Measurements from ENCODE around the gene LHPP.
"Not testable (repeated sequence)": the region's sequence is repeated elsewhere in the genome, so short reads cannot be mapped to it uniquely, and the experiment has no call there.

The LHPP gene

DNA sequence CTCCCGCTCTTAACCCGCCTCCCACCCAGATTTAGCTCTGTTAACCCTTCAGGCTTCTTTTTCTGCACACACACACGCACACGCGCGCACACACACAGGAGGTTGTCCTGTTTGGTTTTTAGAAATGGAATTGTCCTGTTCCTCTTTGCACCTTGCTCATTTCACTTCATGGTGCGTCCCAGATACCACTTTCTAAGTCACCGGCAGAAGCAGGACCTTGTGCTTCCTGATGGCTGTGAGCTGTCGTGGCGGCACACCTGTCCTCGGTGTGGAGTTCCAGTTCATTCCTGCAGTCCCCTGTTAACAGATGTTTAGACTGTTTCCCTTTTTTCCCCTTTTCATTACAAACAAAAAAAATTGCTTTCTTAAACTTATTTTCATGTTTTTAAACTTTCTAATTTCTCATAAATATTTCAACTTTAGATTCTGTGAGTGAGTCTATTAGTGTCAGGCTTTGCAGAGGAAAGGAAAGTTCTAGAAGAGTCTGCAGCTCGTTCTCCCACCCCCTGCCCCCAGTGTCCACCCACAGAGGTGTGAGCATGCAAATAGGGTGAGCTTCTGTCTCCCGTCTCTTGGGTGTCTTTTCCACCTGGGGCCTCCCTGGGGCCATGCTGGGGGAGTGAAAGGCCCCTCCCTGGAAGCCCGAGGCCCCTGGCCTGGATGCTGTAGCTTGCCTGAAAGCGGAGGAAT lies 85.5 kb downstream of the LHPP start:
- Histone ChIP-seq H3K4me3 (ENCODE audit: low read length) (no peak overlapping the region), H3K36me3 (ENCODE audit: control insufficient read depth, low read depth, low read length) (no peaks in the 10 kb centered on the region), H3K4me1 (ENCODE audit: control insufficient read depth, low read depth, low read length) (no peaks in the 10 kb centered on the region), H3K9ac (ENCODE audit: low read length) (no peak overlapping the region), H3K27ac (ENCODE audit: low read length) (no peak overlapping the region), H3K27me3 (ENCODE audit: control insufficient read depth, insufficient read depth, low read length) (no peaks in the 10 kb centered on the region), H3K9me3 (ENCODE audit: control insufficient read depth, low read depth, low read length) (no peaks in the 10 kb centered on the region)

GRCh38 chr10:124547647-124548168 lies 86.1 kb downstream of the LHPP start:
- H3K9ac ChIP-seq (ENCODE audit: low read length) = no peak overlapping the region
- H3K4me1 ChIP-seq (ENCODE audit: control insufficient read depth, low read depth, low read length) = no peaks in the 10 kb centered on the region
- H3K27ac ChIP-seq (ENCODE audit: low read length) = no peak overlapping the region
- H3K4me3 ChIP-seq (ENCODE audit: low read length) = no peak overlapping the region
- no peaks in the 10 kb centered on the region for H3K36me3 ChIP-seq (ENCODE audit: control insufficient read depth, low read depth, low read length)
- H3K27me3 ChIP-seq (ENCODE audit: control insufficient read depth, insufficient read depth, low read length) = no peaks in the 10 kb centered on the region
- H3K9me3 ChIP-seq (ENCODE audit: control insufficient read depth, low read depth, low read length) = no peaks in the 10 kb centered on the region

DNA sequence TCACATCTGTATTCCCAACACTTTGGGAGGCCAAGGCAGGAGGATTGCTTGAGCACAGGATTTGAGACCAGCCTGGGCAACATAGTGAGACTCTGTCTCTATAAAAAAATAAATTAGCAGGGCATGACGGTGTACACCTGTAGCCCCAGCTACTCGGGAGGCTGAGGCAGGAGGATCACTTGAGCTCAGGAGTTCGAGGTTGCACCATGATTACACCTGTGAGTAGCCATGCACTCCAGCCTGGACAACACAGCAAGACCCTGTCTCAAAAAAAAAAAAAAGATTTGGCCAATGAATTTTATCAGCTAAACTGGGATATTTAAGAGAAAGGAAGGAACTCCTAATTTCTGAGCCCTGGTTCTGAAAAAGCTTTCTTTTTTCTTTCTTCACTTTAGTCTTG lies 87.5 kb downstream of the LHPP start:
- H3K27me3 ChIP-seq (ENCODE audit: control insufficient read depth, insufficient read depth, low read length); H3K9me3 ChIP-seq (ENCODE audit: control insufficient read depth, low read depth, low read length); H3K4me1 ChIP-seq (ENCODE audit: control insufficient read depth, low read depth, low read length); H3K27ac ChIP-seq (ENCODE audit: low read length); H3K9ac ChIP-seq (ENCODE audit: low read length); H3K36me3 ChIP-seq (ENCODE audit: control insufficient read depth, low read depth, low read length); H3K4me3 ChIP-seq (ENCODE audit: low read length): not testable (repeated sequence)

- H3K9ac ChIP-seq (ENCODE audit: low read length) = no peak overlapping the region
- H3K36me3 ChIP-seq (ENCODE audit: control insufficient read depth, low read depth, low read length) = no peaks in the 10 kb centered on the region
- H3K4me3 ChIP-seq (ENCODE audit: low read length) = no peak overlapping the region
- no peaks in the 10 kb centered on the region for H3K4me1 ChIP-seq (ENCODE audit: control insufficient read depth, low read depth, low read length)
- no peaks in the 10 kb centered on the region for H3K27me3 ChIP-seq (ENCODE audit: control insufficient read depth, insufficient read depth, low read length)
- no peaks in the 10 kb centered on the region for H3K9me3 ChIP-seq (ENCODE audit: control insufficient read depth, low read depth, low read length)
- H3K27ac ChIP-seq (ENCODE audit: low read length) = no peak overlapping the region
Measured at GRCh38 chr10:124550293-124551034, 88.8 kb downstream of the LHPP start.

DNA sequence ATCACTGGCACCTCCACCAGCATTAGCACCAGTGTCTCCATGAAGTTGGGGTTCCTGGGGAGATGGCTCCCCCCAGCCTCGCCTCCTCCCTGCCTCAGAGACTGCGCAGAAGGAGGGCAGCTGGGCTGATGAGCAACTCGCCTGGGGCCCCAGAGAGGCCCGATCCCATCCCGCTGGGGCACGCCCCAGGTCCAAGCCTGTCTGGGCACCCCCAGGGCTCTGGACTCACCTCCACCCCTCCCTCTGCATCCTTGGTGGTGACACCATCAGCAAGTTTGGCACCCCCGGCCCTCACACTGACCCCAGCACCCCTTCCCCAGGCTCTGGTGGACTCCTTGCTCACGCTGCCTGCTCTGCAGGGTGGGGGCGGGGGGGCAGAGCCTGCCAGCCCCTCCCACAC lies 89.5 kb downstream of the LHPP start:
- Histone ChIP-seq H3K27me3 (ENCODE audit: control insufficient read depth, insufficient read depth, low read length) (no peaks in the 10 kb centered on the region), H3K36me3 (ENCODE audit: control insufficient read depth, low read depth, low read length) (no peaks in the 10 kb centered on the region), H3K27ac (ENCODE audit: low read length) (no peak overlapping the region), H3K4me3 (ENCODE audit: low read length) (no peak overlapping the region), H3K9me3 (ENCODE audit: control insufficient read depth, low read depth, low read length) (no peaks in the 10 kb centered on the region), H3K4me1 (ENCODE audit: control insufficient read depth, low read depth, low read length) (no peaks in the 10 kb centered on the region), H3K9ac (ENCODE audit: low read length) (no peak overlapping the region)

- no peaks in the 10 kb centered on the region for H3K4me1 ChIP-seq (ENCODE audit: control insufficient read depth, low read depth, low read length)
- no peak overlapping the region for H3K4me3 ChIP-seq (ENCODE audit: low read length)
- no peaks in the 10 kb centered on the region for H3K9me3 ChIP-seq (ENCODE audit: control insufficient read depth, low read depth, low read length)
- H3K9ac ChIP-seq (ENCODE audit: low read length) = no peak overlapping the region
- no peaks in the 10 kb centered on the region for H3K36me3 ChIP-seq (ENCODE audit: control insufficient read depth, low read depth, low read length)
- H3K27me3 ChIP-seq (ENCODE audit: control insufficient read depth, insufficient read depth, low read length) = no peaks in the 10 kb centered on the region
- H3K27ac ChIP-seq (ENCODE audit: low read length) = no peak overlapping the region
Measured at GRCh38 chr10:124551755-124552154, 90.1 kb downstream of the LHPP start.

GRCh38 chr10:124552691-124553276 lies 91.2 kb downstream of the LHPP start:
- Histone ChIP-seq H3K36me3 (ENCODE audit: control insufficient read depth, low read depth, low read length) (no peaks in the 10 kb centered on the region), H3K27me3 (ENCODE audit: control insufficient read depth, insufficient read depth, low read length) (no peaks in the 10 kb centered on the region), H3K4me3 (ENCODE audit: low read length) (no peak overlapping the region), H3K27ac (ENCODE audit: low read length) (no peak overlapping the region), H3K4me1 (ENCODE audit: control insufficient read depth, low read depth, low read length) (no peaks in the 10 kb centered on the region), H3K9me3 (ENCODE audit: control insufficient read depth, low read depth, low read length) (no peaks in the 10 kb centered on the region), H3K9ac (ENCODE audit: low read length) (no peak overlapping the region)

DNA sequence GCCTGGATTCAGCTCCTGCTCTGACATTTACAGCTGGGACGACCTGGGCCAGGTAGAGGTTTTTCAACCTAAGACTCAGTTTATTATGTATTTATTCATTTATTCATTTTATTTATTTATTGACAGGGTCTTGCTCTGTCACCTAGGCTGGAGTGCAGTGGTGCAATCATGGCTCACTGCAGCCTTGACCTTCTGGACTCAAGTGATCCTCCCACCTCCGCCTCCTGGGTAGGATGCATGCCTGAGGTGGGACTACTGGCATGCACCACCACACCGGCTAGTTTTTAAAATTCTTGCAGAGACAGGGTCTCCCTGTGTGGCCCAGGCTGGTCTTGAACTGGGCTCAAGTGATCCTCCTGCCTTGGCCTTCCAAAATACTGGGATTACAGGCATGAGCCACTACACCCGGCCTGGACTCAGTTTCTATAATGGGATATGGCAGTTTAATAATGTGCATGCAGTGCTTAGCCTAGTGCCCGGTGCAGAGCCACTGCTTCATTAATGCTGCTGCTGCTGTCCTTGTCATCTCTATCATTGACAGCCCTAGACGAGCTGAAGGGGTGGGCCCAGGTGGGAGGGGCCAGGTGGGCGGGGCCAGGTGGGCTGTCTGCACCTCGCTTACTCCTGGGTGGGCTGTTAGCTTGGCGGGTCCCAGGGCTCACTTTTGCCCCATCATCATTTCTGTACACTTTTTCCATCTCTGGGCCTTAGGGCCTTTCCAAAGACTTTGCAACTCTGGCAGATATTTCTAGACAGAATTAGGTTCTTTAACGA lies 92.6 kb downstream of the LHPP start:
- Histone ChIP-seq H3K9me3 (ENCODE audit: control insufficient read depth, low read depth, low read length) (no peaks in the 10 kb centered on the region), H3K27me3 (ENCODE audit: control insufficient read depth, insufficient read depth, low read length) (no peaks in the 10 kb centered on the region), H3K4me3 (ENCODE audit: low read length) (no peak overlapping the region), H3K27ac (ENCODE audit: low read length) (no peak overlapping the region), H3K4me1 (ENCODE audit: control insufficient read depth, low read depth, low read length) (no peaks in the 10 kb centered on the region), H3K9ac (ENCODE audit: low read length) (no peak overlapping the region), H3K36me3 (ENCODE audit: control insufficient read depth, low read depth, low read length) (no peaks in the 10 kb centered on the region)

GRCh38 chr10:124557167-124557566 lies 95.5 kb downstream of the LHPP start:
- Histone ChIP-seq H3K27me3 (ENCODE audit: control insufficient read depth, insufficient read depth, low read length) (no peaks in the 10 kb centered on the region), H3K9me3 (ENCODE audit: control insufficient read depth, low read depth, low read length) (no peaks in the 10 kb centered on the region), H3K27ac (ENCODE audit: low read length) (no peak overlapping the region), H3K36me3 (ENCODE audit: control insufficient read depth, low read depth, low read length) (no peaks in the 10 kb centered on the region), H3K9ac (ENCODE audit: low read length) (no peak overlapping the region), H3K4me1 (ENCODE audit: control insufficient read depth, low read depth, low read length) (no peaks in the 10 kb centered on the region), H3K4me3 (ENCODE audit: low read length) (no peak overlapping the region)

GRCh38 chr10:124557648-124558338 lies 96.2 kb downstream of the LHPP start:
- no peaks in the 10 kb centered on the region for H3K36me3 ChIP-seq (ENCODE audit: control insufficient read depth, low read depth, low read length)
- no peak overlapping the region for H3K9ac ChIP-seq (ENCODE audit: low read length)
- H3K27me3 ChIP-seq (ENCODE audit: control insufficient read depth, insufficient read depth, low read length) = no peaks in the 10 kb centered on the region
- H3K4me3 ChIP-seq (ENCODE audit: low read length) = no peak overlapping the region
- no peaks in the 10 kb centered on the region for H3K4me1 ChIP-seq (ENCODE audit: control insufficient read depth, low read depth, low read length)
- H3K27ac ChIP-seq (ENCODE audit: low read length) = no peak overlapping the region
- H3K9me3 ChIP-seq (ENCODE audit: control insufficient read depth, low read depth, low read length) = no peaks in the 10 kb centered on the region
